Measurements from ENCODE around the gene NAT10. TPM values are rescaled to one million over a fixed set of nuclear protein-coding genes. Genes with fewer than 3 reads are reported as not detected.
A peak's percentile ranks its signal among the peaks of the same experiment; 100 is the strongest.

Gene NAT10
- total and polyA plus RNA-seq, 4 donors: 8.9 to 42.4 (median 29.4) TPM

DNA sequence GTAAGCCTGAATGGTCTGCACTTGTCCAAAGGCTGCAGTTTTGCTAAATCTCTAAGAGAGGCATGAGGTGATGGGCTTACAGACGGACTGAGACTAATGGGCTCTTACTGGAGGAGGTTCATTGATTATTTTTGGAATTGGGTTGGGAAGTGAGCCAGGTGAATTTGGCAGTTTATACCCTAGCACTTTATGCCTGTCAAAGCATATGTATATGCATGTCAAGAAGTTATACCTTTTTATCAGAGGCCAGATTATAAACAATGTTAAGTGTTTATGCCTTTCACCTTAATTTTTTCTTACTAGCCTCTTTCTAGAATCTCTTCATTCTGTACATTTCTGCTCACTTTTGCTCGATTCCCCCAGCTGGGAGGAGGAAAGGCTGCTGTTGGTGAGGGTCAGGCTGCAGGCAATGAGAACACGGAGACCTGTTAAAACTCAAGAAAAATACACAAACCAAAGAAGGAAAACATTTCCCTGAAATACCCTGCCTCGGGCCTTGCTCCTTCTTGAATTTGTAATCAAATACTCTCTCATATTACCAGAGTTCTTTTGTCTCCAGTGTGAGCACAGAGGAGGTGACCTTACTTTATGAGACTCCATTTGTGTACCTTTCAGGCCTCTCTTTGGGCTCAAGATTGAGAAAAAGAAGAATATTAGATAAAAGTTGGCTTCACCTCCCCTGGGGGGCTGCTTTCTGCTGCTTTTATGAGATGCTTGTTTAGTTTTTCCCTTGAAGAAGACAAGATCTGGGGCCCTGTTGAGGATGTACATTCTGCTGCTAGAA is 19.6 kb downstream of the NAT10 start:
- no peak for DNase-seq
- Histone ChIP-seq H3K27ac (ENCODE audit: low read depth in 1 of 2, low read length in 2 of 2) (no peak overlapping the region), H3K9me3 (ENCODE audit: control insufficient read depth, low read length) (no peaks in the 10 kb centered on the region), H3K27me3 (ENCODE audit: control insufficient read depth in 1 of 2, insufficient read depth in 2 of 2, low read length in 1 of 2) (no peaks in the 10 kb centered on the region), H3K36me3 (ENCODE audit: control insufficient read depth in 1 of 2, insufficient read depth in 2 of 2, low read length in 1 of 2) (peaks cover 13 to 14% of the 10 kb centered on the region in 2 donors), H3K4me1 (ENCODE audit: control insufficient read depth in 1 of 2, insufficient read depth in 2 of 2, low read length in 2 of 2) (no peaks in the 10 kb centered on the region), H3K4me3 (ENCODE audit: low read length in 2 of 2) (no peak overlapping the region)
- WGBS, 2 donors: 65 to 69% methylated on average over 4 of the region's 4 CpGs
- ATAC-seq (ENCODE audit: low FRiP score): no peak
- intact Hi-C loops (cut with DNase I): no loop called here

- intact Hi-C loops (cut with DNase I): no loop called here
- ATAC-seq (ENCODE audit: low FRiP score): no peak
Observed at GRCh38 chr11:34126959-34127848, 21.8 kb downstream of the NAT10 start.

GRCh38 chr11:34128824-34129223 is 23.4 kb downstream of the NAT10 start:
- no peaks in the 10 kb centered on the region for H3K4me1 ChIP-seq (ENCODE audit: control insufficient read depth in 1 of 2, insufficient read depth in 2 of 2, low read length in 2 of 2)
- 98 to 99% methylated on average over 3 of the region's 3 CpGs for WGBS, 2 donors
- H3K36me3 ChIP-seq (ENCODE audit: control insufficient read depth in 1 of 2, insufficient read depth in 2 of 2, low read length in 1 of 2): peaks cover 12 to 17% of the 10 kb centered on the region in 2 donors
- DNase-seq (no peak), ATAC-seq (ENCODE audit: low FRiP score) (no peak)
- H3K27me3 ChIP-seq (ENCODE audit: control insufficient read depth in 1 of 2, insufficient read depth in 2 of 2, low read length in 1 of 2): no peaks in the 10 kb centered on the region
- H3K4me3 ChIP-seq (ENCODE audit: low read length in 2 of 2): no peak overlapping the region
- H3K9me3 ChIP-seq (ENCODE audit: control insufficient read depth, low read length): no peaks in the 10 kb centered on the region
- H3K27ac ChIP-seq (ENCODE audit: low read depth in 1 of 2, low read length in 2 of 2): no peak overlapping the region
- intact Hi-C loops (cut with DNase I): no loop called here

More at GRCh38 chr11:34126959-34127848, 21.8 kb downstream of the NAT10 start:
- H3K9me3 ChIP-seq (ENCODE audit: control insufficient read depth, low read length): no peaks in the 10 kb centered on the region
- no peaks in the 10 kb centered on the region for H3K27me3 ChIP-seq (ENCODE audit: control insufficient read depth in 1 of 2, insufficient read depth in 2 of 2, low read length in 1 of 2)
- peaks cover 12 to 22% of the 10 kb centered on the region in 2 donors for H3K36me3 ChIP-seq (ENCODE audit: control insufficient read depth in 1 of 2, insufficient read depth in 2 of 2, low read length in 1 of 2)
- H3K4me1 ChIP-seq (ENCODE audit: control insufficient read depth in 1 of 2, insufficient read depth in 2 of 2, low read length in 2 of 2): no peaks in the 10 kb centered on the region
- no peak for DNase-seq
- no peak overlapping the region for H3K27ac ChIP-seq (ENCODE audit: low read depth in 1 of 2, low read length in 2 of 2)
- no peak overlapping the region for H3K4me3 ChIP-seq (ENCODE audit: low read length in 2 of 2)
- WGBS, 2 donors: 92% methylated on average over 12 of the region's 12 CpGs

DNA sequence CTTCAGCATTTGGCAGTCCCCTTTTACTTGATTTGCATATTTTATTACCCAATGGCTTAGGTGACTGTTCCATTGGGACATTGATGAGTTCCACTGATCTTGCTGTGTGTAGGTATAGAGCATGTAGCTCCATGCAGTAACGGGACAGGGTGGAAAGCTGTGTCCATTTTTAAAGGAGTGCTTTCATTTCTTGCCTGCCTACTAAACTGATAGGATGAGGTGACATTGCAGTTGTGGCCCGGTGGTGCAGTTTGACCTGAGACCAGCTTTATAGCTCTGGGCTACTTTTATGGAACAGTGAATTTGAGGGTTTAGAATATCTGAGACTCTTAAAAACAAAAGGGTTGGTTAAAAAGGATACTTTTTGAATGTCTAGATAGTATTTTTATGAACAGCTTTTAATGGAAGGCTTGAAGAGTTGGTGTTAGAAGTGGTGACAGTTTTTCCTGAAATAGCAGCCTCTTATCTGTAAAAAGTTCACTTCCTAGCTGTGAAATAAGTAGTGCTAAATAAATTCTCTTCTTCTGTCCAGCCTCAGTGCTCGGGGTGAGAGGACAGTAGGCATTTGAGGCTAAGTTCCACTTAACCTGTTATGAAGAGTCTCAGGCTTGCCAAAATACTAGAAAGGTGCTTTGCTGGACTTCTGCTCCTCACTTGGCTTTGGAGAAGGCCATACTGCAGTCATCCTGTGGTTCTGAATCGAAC is 27.0 kb downstream of the NAT10 start:
- H3K27ac ChIP-seq (ENCODE audit: low read depth in 1 of 2, low read length in 2 of 2): no peak overlapping the region
- no peaks in the 10 kb centered on the region for H3K27me3 ChIP-seq (ENCODE audit: control insufficient read depth in 1 of 2, insufficient read depth in 2 of 2, low read length in 1 of 2)
- 82 to 86% methylated on average over 4 of the region's 4 CpGs for WGBS, 2 donors
- peaks cover 11 to 19% of the 10 kb centered on the region in 2 donors for H3K36me3 ChIP-seq (ENCODE audit: control insufficient read depth in 1 of 2, insufficient read depth in 2 of 2, low read length in 1 of 2)
- no peaks in the 10 kb centered on the region for H3K4me1 ChIP-seq (ENCODE audit: control insufficient read depth in 1 of 2, insufficient read depth in 2 of 2, low read length in 2 of 2)
- no peak overlapping the region for H3K4me3 ChIP-seq (ENCODE audit: low read length in 2 of 2)
- no peaks in the 10 kb centered on the region for H3K9me3 ChIP-seq (ENCODE audit: control insufficient read depth, low read length)
- intact Hi-C loops (cut with DNase I): no loop called here
- DNase-seq: no peak
- ATAC-seq (ENCODE audit: low FRiP score): no peak

DNA sequence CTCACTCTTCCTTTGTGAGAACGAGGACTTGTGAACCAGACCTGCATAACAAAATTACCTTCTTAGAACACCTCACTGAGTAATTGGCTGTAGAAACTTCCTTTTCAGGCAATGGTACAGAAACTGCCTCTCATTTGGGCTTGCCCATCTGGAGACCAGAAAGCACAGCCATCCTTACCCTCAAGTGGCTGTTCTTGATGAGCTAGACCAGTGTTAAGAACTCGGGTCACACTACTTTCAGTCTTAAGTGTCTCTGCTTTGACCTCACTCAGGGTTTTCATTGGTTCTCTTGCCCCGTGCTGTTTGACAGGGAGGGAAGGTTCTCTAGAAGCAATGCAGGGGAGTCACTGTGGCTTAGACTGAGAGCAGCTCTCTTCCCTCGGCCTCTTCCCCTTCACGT is 29.3 kb downstream of the NAT10 start:
- DNase-seq (no peak), ATAC-seq (ENCODE audit: low FRiP score) (no peak)
- H3K36me3 ChIP-seq (ENCODE audit: control insufficient read depth in 1 of 2, insufficient read depth in 2 of 2, low read length in 1 of 2): peaks cover 11 to 23% of the 10 kb centered on the region in 2 donors
- no peaks in the 10 kb centered on the region for H3K4me1 ChIP-seq (ENCODE audit: control insufficient read depth in 1 of 2, insufficient read depth in 2 of 2, low read length in 2 of 2)
- no peaks in the 10 kb centered on the region for H3K27me3 ChIP-seq (ENCODE audit: control insufficient read depth in 1 of 2, insufficient read depth in 2 of 2, low read length in 1 of 2)
- intact Hi-C loops (cut with DNase I): no loop called here
- no peak overlapping the region for H3K27ac ChIP-seq (ENCODE audit: low read depth in 1 of 2, low read length in 2 of 2)
- H3K9me3 ChIP-seq (ENCODE audit: control insufficient read depth, low read length): no peaks in the 10 kb centered on the region
- 90% methylated on average over 5 of the region's 5 CpGs for WGBS, 2 donors
- H3K4me3 ChIP-seq (ENCODE audit: low read length in 2 of 2): no peak overlapping the region

- no peaks in the 10 kb centered on the region for H3K4me1 ChIP-seq (ENCODE audit: control insufficient read depth in 1 of 2, insufficient read depth in 2 of 2, low read length in 2 of 2)
- H3K27me3 ChIP-seq (ENCODE audit: control insufficient read depth in 1 of 2, insufficient read depth in 2 of 2, low read length in 1 of 2): no peaks in the 10 kb centered on the region
- ATAC-seq (ENCODE audit: low FRiP score) (no peak), DNase-seq (no peak)
- H3K9me3 ChIP-seq (ENCODE audit: control insufficient read depth, low read length): no peaks in the 10 kb centered on the region
- H3K27ac ChIP-seq (ENCODE audit: low read depth in 1 of 2, low read length in 2 of 2): no peak overlapping the region
- 97 to 98% methylated on average over 3 of the region's 3 CpGs for WGBS, 2 donors
- peaks cover 11 to 25% of the 10 kb centered on the region in 2 donors for H3K36me3 ChIP-seq (ENCODE audit: control insufficient read depth in 1 of 2, insufficient read depth in 2 of 2, low read length in 1 of 2)
- no peak overlapping the region for H3K4me3 ChIP-seq (ENCODE audit: low read length in 2 of 2)
- intact Hi-C loops (cut with DNase I): no loop called here
Observed at GRCh38 chr11:34135439-34135838, 30.0 kb downstream of the NAT10 start.

- intact Hi-C loops (cut with DNase I): no loop called here
- no peaks in the 10 kb centered on the region for H3K27me3 ChIP-seq (ENCODE audit: control insufficient read depth in 1 of 2, insufficient read depth in 2 of 2, low read length in 1 of 2)
- H3K4me3 ChIP-seq (ENCODE audit: low read length in 2 of 2): no peak overlapping the region
- ATAC-seq (ENCODE audit: low FRiP score) (no peak), DNase-seq (no peak)
- peaks cover 7 to 27% of the 10 kb centered on the region in 2 donors for H3K36me3 ChIP-seq (ENCODE audit: control insufficient read depth in 1 of 2, insufficient read depth in 2 of 2, low read length in 1 of 2)
- 91 to 93% methylated on average over 8 of the region's 8 CpGs for WGBS, 2 donors
- no peaks in the 10 kb centered on the region for H3K9me3 ChIP-seq (ENCODE audit: control insufficient read depth, low read length)
- no peak overlapping the region for H3K27ac ChIP-seq (ENCODE audit: low read depth in 1 of 2, low read length in 2 of 2)
- no peaks in the 10 kb centered on the region for H3K4me1 ChIP-seq (ENCODE audit: control insufficient read depth in 1 of 2, insufficient read depth in 2 of 2, low read length in 2 of 2)
Observed at GRCh38 chr11:34136420-34136819, 31.0 kb downstream of the NAT10 start.

- 87 to 88% methylated on average over 7 of the region's 7 CpGs for WGBS, 2 donors
- H3K4me1 ChIP-seq (ENCODE audit: control insufficient read depth in 1 of 2, insufficient read depth in 2 of 2, low read length in 2 of 2): no peaks in the 10 kb centered on the region
- DNase-seq (peak in 1 of 2 donors; percentile 72), ATAC-seq (ENCODE audit: low FRiP score) (no peak)
- intact Hi-C loops (cut with DNase I): no loop called here
- no peak overlapping the region for H3K27ac ChIP-seq (ENCODE audit: low read depth in 1 of 2, low read length in 2 of 2)
- no peaks in the 10 kb centered on the region for H3K27me3 ChIP-seq (ENCODE audit: control insufficient read depth in 1 of 2, insufficient read depth in 2 of 2, low read length in 1 of 2)
- no peak overlapping the region for H3K4me3 ChIP-seq (ENCODE audit: low read length in 2 of 2)
- peaks cover 3 to 23% of the 10 kb centered on the region in 2 donors for H3K36me3 ChIP-seq (ENCODE audit: control insufficient read depth in 1 of 2, insufficient read depth in 2 of 2, low read length in 1 of 2)
- H3K9me3 ChIP-seq (ENCODE audit: control insufficient read depth, low read length): no peaks in the 10 kb centered on the region
Observed at GRCh38 chr11:34139346-34139745, 33.9 kb downstream of the NAT10 start.
